Measurements from ENCODE around the gene UGT1A9.

UGT1A9 gene

DNA sequence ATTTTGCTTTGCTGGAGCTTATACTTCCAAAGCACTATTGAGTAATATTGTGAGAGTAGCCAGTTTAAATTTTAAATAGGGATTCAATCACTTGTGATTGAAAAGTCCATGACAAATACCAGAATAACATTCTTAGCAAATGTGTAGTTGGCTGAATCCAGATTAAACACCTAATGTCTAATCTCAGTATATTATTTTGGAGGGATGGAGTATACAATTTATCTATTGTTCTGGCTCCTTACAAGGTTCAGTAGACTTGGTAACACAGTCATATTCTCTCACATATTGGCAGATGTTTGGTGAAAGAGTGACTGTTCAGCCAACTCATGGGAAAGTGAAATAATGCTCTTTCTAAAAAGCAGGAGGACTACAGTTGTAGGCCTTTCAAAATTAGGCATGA is 2.2 kb downstream of the UGT1A9 start:
- no peak for TF ChIP-seq REST (IDR thresholded peaks at IDR 0.05; ENCODE audit: insufficient read depth in 1 of 2, low read depth in 2 of 2, low read length in 2 of 2)
- no peak for TF ChIP-seq POLR2AphosphoS5 (IDR thresholded peaks at IDR 0.05; ENCODE audit: low read depth, low read length)
- no peak for TF ChIP-seq TAF1 (IDR thresholded peaks at IDR 0.05; ENCODE audit: borderline replicate concordance, insufficient read depth, low read length)

DNA sequence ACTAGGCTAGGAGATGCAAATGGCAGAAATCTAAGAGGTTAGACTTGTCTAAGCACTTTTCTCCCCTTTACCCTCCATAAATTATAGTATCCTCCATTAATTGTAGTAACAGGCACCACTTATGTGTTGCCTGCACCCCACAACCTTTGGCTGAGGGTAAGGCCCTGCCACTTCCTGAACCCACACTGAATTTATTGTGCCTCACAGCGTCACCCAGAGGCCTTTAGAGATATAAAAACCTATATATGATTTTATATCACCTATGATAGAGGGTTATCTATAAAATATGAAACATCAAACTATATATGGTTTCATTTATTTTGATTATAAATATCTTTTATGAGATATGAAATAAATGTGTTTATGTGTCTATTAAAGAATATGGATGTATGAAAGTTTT is 2.6 kb downstream of the UGT1A9 start:
- TF ChIP-seq TAF1 (IDR thresholded peaks at IDR 0.05; ENCODE audit: borderline replicate concordance, insufficient read depth, low read length) (no peak), SIN3A (IDR thresholded peaks at IDR 0.05; ENCODE audit: borderline replicate concordance, insufficient read depth, low read length) (no peak), FOXP2 (optimal IDR thresholded peaks at IDR 0.05; ENCODE audit: borderline replicate concordance, extremely low read depth, extremely low read length, insufficient read depth) (no peak), REST (IDR thresholded peaks at IDR 0.05; ENCODE audit: insufficient read depth in 1 of 2, low read depth in 2 of 2, low read length in 2 of 2) (no peak), POLR2AphosphoS5 (IDR thresholded peaks at IDR 0.05; ENCODE audit: low read depth, low read length) (no peak)

DNA sequence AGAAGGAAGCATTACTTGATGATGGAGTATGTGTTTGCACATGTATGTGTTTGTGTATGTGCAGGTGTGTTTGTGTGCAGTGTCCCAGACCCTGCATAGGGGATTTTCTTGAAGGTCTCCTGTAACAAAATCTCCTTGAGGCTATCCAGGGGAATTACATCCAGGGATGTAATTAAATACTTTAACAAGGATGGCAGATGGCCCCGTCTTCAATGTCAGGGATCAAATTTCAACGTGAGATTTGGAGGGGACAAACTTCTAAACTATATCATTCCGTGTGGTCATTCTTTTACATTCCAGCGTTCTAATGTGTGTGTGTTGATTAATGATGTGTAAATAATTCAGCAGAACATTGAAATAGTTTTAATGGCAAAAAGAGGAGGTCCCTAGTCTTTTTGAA is 3.3 kb downstream of the UGT1A9 start:
- no peak for TF ChIP-seq TAF1 (IDR thresholded peaks at IDR 0.05; ENCODE audit: borderline replicate concordance, insufficient read depth, low read length)
- TF ChIP-seq SIN3A (IDR thresholded peaks at IDR 0.05; ENCODE audit: borderline replicate concordance, insufficient read depth, low read length): no peak
- TF ChIP-seq POLR2AphosphoS5 (IDR thresholded peaks at IDR 0.05; ENCODE audit: low read depth, low read length): no peak
- no peak for TF ChIP-seq REST (IDR thresholded peaks at IDR 0.05; ENCODE audit: insufficient read depth in 1 of 2, low read depth in 2 of 2, low read length in 2 of 2)
- TF ChIP-seq FOXP2 (optimal IDR thresholded peaks at IDR 0.05; ENCODE audit: borderline replicate concordance, extremely low read depth, extremely low read length, insufficient read depth): no peak

GRCh38 chr2:233676046-233676445 is 4.3 kb downstream of the UGT1A9 start:
- no peak for TF ChIP-seq POLR2AphosphoS5 (IDR thresholded peaks at IDR 0.05; ENCODE audit: low read depth, low read length)
- no peak for TF ChIP-seq FOXP2 (optimal IDR thresholded peaks at IDR 0.05; ENCODE audit: borderline replicate concordance, extremely low read depth, extremely low read length, insufficient read depth)
- TF ChIP-seq REST (IDR thresholded peaks at IDR 0.05; ENCODE audit: insufficient read depth in 1 of 2, low read depth in 2 of 2, low read length in 2 of 2): no peak
- TF ChIP-seq SIN3A (IDR thresholded peaks at IDR 0.05; ENCODE audit: borderline replicate concordance, insufficient read depth, low read length): no peak
- no peak for TF ChIP-seq TAF1 (IDR thresholded peaks at IDR 0.05; ENCODE audit: borderline replicate concordance, insufficient read depth, low read length)

DNA sequence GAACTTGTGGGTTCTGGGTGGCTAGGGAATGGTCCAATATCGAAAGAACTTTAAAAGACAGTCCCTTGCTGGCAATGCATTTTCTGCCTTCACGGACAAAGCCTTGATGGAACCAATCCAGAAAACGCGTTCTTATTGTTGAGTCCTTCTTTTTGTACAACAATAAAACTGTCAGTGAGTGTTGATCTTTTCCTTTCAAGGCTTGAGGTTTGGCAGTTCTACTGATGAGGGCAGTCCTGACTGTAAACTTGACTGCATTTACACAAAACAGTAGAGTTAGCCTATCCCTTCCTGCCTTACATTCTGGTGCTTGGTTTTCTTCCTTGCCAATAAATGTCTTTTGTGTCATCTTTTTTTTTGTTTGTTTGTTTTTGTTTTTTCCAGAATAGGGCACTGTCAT is 7.5 kb downstream of the UGT1A9 start:
- TF ChIP-seq SIN3A (IDR thresholded peaks at IDR 0.05; ENCODE audit: borderline replicate concordance, insufficient read depth, low read length) (no peak), REST (IDR thresholded peaks at IDR 0.05; ENCODE audit: insufficient read depth in 1 of 2, low read depth in 2 of 2, low read length in 2 of 2) (no peak), FOXP2 (optimal IDR thresholded peaks at IDR 0.05; ENCODE audit: borderline replicate concordance, extremely low read depth, extremely low read length, insufficient read depth) (no peak), POLR2AphosphoS5 (IDR thresholded peaks at IDR 0.05; ENCODE audit: low read depth, low read length) (no peak), TAF1 (IDR thresholded peaks at IDR 0.05; ENCODE audit: borderline replicate concordance, insufficient read depth, low read length) (no peak)
